Stimulated activated CD4-positive, alpha-beta T cell treated with anti-CD3 and anti-CD28 coated beads, Interleukin-4, amount 100 ng/mL, for 4 hours (primary cell): ENCODE data around the gene DAZAP2.
"Not testable (repeated sequence)": the region's sequence is repeated elsewhere in the genome, so short reads cannot be mapped to it uniquely, and the experiment has no call there.

Experiments
- DNase-seq, 2 experiments: peaks; one replicate each; pipeline ENCODE4 v3.0.0-alpha.2; 2020

Gene DAZAP2

DNA sequence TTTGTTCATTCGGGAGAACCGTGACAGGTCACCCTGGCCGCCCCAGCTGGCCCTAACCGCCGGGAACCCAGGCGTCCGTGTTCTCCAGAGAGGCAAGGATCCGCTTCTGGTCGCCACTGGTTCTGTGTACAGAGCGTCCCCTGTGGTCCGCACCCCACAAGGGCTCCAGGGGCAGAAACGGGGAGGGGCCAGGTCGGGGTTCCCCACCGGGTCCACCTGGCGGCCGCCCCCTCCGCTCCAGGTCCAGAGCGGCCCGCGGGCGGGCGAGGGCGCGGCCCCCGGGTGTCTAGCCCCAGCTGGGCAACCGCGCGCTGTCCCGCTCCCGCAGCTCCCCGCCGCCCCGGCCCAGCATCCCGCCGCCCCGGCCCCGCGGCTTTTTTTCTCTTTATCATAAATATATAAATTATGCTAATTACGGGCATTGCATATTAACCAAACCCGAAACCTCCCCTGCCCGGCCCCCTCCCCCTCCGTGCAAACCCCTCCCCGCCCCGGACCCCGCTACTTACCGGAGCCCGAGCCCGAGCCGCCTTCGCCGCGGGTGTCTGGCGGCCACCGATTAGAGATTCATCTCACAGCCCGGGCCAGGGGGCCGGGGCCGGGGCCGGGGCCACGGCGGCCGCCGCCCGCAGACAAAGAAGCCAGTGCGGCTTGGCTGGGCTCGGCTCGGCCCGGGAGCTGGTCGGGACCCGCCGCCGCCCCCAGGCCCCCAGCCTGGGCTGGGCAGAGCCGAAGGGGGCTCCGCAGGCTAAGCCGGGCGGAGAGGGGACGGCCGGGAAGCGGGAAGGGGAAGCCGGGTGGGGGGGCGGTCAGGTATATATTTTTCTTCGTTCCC, 21.3 kb upstream of the DAZAP2 start:
- peak; percentile 32 to 47 for DNase-seq

DNA sequence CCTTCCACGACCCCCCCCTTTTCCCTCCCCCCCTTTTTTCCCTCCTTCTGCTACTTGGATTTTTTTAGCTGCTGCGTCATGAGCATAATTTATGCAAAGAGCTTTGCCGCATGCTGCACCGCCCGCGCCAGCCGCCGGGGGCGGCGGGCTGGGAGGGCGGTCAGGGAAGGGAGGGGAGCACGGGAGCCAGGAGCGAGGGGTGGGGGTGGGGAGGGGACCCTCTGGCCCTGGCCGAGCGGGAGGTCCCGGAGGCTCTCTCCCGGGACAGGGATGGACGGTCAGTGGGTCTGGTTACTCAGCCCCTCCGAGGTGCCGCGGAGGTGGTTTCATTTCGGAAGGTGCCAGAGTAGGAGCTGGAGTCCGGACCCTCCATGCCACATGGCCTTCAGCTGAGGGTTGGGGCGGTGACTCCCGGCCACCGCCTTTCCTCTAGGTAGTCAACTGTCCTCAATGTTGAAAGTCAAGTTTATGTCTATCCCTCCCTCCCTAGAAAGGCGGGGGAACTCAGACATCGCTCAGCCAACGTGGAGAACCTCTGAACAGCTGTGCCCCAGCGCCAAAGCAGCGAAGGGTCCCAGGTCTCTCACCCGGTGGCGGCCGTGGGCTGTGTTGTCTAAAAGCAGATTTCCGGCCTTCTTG, 20.5 kb upstream of the DAZAP2 start, which contains the start of gene POU6F1:
TSS of gene POU6F1 (minus strand) at position 95 of the 639 bp plus-strand sequence. CDS start 11,226 bp downstream, outside the sequence.
- peak; percentile 60 to 72 for DNase-seq

DNA sequence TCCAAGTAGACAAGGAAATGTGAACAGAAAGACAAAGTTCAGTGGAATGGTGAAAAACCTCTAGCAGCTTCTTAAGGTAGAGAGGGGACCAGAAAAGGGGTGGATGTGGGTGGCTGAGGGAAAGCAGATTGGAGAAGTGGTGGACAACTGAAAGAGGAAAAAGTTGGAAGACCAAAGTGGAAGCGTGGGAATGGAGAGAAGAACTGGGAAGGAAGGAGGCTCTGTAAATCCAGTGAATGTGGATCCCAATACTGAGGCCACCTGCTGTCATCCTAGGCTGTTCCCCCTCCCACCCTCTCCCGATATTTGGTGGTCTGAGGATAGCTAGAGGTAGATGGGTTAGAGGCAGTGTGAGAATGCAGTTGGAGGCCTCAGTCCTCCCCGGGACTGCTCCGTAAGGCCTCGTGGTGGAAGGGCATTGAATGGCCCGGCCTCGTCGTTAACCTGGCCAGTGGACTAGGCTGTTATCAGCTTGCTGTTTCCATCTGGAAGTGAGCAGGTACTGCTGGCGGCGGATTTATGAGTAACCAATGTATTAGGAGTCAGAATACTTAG, 19.9 kb upstream of the DAZAP2 start:
- DNase-seq = no peak

DNA sequence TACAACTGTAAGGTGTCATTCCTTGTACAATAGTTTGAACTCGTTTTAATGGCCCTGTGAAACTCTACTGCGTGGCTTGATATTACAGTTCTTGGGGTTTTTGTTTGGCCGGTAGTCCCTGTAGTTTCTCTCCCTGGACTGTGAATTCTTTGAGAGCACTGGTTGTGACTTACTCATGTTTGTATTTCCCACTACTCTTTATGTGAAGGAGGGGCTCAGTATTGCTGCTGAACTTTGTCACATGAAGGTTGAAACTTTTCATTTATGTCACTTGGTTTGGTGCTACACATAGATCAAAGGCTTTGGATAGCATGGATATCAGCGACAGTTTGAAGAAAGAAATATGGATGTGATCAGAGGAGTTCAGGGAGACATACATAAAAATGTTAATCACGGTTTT, 19.3 kb upstream of the DAZAP2 start:
- DNase-seq = no peak

DNA sequence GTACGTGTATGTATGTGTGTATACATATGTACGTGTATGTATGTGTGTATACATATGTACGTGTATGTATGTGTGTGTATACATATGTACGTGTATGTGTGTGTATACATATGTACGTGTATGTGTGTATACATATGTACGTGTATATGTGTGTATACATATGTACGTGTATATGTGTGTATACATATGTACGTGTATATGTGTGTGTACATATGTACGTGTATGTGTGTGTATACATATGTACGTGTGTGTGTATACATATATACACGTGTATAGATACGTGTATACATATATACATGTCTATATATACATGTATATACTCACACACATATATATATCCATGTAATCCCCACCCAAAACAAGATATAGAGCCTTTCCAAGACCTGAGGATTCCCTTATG, 18.8 kb upstream of the DAZAP2 start:
- DNase-seq = not testable (repeated sequence)

DNA sequence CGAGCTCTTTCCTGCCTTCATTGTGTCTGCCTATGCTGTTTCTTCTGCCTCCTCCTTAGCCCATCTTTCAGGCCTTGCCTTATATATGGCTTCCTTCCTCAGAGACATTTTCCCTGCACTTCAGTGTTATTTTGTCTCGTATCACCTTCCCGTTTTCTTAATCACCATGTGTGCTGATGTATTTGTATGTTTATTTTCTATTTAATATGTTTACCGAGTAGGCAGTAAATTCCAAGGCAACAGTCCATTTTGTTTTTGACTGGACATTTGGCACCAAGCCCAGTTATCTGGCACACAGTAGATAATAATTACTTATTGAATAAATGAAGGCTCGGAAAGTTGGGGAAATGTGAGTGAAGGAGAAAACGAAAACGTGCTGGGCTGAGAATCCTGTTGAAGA, 16.2 kb upstream of the DAZAP2 start:
- DNase-seq = no peak

DNA sequence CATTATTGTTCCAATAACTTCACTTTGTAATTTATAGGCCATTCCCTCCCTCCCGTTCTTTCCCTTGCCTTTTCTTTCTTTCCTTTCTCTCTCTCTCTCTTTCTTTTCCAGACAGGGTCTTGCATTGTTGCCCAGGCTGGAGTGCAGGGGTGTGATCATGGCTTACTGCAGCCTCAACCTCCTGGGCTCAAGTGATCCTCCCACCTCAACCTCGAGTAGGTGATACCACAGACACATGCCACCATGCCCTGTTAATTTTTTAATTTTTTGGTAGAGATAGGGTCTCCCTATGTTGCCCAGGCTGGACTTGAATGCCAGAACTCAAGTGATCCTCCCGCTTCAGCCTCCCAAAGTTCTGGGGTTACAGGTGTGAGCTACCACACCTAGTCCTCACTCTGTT, 14.0 kb upstream of the DAZAP2 start:
- DNase-seq = no peak

DNA sequence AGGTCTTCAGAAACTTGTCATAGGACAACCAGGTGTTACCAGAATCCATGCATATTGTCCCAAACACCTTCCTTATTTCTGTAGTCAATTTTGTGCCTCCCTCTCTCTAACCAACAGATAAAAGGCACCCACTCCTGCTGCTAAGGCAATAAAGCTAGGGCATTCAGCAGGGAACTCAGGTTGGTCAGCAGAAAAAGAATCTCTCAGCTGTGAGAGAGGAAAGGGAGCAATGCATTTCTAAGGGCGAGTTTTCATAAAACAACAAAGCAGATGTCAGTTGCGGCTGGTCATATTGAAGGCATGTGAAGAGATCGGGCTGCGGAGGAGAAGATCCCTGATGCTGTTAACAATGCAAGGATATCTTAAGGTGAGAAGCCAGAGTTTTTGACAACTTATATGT, 13.4 kb upstream of the DAZAP2 start:
- no peak for DNase-seq

DNA sequence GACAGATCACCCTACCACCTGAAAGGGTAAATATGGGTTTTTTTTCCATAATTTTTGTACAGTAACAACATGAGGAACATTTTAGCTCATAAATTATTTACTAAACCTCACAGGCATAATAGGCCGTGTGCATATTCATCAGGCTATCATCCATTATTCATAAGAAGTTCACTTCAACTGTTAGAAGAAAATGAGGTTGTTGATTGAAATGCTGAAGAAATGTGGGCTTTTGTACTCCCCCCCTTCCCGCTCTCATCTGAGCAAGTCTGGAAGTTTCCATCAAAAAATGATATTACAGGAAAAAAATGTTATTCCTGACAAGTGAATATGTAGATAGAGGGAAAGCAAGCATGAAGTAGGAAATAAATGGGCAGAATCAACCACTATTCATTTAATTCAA, 12.9 kb upstream of the DAZAP2 start:
- no peak for DNase-seq

DNA sequence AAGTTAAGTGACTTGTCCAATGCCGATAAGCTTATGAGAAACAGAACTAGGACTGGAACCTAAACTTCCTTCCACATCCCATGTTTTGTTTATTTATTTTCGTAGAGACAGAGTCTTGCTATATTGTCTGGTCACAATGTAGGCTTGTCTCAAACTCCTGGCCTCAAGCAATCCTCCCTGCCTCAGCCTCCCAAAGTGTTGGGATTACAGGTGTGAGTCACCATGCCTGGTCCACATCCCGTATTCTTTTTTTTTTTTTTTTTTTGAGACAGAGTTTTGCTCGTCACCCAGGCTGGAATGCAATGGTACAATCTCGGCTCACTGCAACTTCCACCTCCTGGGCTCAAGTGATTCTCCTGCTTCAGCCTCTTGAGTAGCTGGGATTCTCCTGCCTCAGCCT, 11.5 kb upstream of the DAZAP2 start:
- not testable (repeated sequence) for DNase-seq

DNA sequence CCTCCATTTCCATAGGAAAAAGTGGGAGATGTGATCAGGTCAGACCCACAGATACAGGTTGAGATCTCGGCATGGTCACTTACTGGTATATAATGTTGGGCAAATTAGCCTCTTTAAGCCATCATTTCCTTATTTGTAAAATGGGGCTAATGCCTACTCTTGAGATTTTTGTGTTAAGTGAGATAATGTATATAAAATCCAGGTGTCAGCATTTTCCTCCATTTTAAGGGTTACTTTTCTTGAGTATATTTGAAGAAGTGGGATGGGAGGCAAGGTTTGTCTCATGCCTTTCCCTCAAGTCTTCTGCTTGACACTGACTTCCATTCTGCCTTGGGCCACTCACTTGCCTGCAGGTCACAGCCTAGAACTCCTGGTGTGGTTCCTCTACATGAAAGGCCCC, 10.7 kb upstream of the DAZAP2 start:
- no peak for DNase-seq

DNA sequence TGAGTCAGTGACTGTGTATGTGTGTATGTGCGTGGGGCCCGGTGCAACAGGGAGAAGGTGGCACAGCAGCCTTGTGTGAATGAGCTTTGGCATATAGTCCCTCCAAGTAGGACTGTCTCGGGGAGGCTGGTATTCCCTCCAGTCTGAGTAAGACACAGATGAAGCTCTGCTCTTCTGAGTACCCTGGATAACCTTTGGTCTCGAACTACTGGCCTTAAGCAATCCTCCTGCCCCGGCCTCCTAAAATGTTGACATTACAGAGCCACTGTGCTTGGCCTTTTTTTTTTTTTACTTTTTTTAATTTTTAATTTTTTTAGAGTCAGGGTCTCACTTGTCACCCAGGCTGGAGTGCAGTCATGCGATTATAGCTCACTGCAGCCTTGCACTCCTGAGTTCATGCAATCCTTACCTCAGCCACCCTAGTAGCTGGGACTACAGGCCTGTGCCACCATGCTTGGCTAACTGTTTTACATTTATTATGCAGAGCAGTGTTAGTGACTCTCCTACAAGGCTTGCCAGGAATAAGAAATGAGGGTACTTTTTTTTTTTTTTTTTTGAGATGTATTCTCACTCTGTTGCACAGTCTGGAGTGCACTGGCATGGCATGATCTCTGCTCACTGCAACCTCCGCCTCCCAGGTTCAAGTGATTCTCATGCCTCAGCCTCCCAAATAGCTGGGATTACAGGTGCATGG, 9.4 kb upstream of the DAZAP2 start:
- no peak for DNase-seq

DNA sequence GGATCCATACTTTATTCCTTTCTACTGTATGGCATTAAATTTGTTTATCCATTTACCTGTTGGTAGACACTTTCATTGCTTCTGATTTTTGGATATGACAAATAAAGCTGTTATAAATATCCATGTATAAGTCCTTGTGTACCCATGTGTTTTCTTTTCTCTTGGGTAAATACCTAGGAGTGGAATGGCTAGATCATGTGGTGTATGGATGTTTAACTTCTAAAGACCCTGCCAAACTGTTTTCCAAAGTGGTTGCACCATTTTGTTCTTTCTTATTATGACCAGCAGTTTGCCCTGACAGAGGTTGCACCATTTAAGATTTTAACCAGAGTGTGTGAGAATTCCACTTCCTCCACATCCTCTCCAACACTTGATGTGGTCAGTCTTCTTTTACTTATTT, 6.0 kb upstream of the DAZAP2 start:
- no peak for DNase-seq

DNA sequence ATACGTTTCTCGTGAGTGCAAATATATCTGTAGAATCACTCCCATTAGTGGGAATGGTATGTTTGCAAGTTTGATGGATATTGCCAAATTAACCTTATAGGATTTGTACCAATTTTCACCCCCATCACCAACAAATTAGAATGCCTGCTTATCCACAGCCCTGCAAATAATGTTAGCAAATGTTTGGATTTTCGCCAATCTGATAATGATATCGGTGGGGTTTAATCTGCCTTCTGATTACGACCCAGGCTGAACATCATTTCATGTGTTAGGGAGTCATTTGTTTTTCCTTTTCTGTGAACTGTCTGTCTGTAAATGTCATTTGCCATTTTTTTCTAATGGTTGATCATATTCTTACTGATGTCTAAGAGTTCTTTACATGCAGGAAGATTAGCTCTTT, 4.1 kb upstream of the DAZAP2 start:
- DNase-seq = no peak

DNA sequence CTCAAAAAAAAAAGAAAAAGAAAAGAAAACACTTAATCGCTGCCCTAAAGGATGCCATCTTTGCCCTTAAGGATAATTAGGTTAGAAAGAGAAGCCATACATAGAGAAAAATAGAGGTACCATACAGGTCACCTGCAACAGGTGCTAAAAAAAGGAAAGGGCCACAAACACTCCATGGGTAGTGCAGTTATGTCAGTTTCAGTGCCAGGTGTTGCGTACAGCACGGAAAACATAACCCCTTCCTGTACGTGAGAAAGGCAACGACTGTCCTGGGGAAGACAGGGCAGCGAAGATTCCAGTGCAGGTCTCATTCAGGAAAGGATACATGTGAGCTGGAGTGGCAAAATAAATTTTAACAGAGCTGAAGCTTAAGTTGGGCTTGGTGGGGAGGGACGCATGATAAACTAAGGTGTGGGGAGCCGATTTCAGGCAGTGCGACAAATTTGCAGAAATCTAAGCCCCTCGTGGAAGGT, 553 bp upstream of the DAZAP2 start:
- DNase-seq = no peak

DNA sequence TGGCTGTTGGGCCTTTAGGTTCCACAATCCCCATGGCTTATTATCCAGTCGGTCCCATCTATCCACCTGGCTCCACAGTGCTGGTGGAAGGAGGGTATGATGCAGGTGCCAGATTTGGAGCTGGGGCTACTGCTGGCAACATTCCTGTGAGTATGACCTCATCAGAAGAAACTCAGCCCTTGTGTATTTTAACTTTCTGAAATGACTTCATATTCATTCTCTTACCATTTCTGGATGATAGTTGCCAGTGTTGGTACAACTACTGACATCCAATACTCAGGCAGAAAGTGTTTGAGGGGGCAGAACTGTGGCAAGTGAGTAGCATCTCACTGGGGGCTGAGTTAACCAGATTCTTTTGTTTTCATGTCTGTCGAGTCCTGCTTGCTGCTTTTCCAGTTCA, 2.3 kb downstream of the DAZAP2 start:
- DNase-seq = no peak

DNA sequence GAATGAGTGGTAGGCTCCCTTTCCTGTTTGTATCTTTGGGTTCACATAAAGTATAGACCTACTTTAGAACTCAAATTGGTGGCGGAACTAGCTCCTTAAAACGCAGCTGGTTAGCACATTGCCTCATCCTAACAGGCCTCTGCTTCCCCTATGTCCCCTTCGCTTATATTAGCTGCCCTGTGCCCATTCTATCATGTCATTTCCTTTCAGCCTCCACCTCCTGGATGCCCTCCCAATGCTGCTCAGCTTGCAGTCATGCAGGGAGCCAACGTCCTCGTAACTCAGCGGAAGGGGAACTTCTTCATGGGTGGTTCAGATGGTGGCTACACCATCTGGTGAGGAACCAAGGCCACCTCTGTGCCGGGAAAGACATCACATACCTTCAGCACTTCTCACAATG, 3.5 kb downstream of the DAZAP2 start:
- DNase-seq = no peak

DNA sequence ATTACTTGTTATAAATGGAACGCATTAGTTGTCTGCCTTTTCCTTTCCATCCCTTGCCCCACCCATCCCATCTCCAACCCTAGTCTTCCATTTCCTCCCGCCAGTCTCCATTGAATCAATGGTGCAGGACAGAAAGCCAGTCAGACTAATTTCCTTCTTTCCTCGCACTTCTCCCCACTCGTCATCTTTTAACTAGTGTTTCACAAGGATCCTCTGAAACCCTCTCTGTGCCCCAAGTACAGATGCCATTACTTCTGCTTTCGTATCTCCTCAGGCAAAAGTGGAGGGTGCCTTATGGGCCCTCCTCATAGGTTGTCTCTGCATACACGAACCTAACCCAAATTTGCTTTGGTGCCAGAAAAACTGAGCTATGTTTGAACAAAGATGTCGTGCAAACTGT, 4.2 kb downstream of the DAZAP2 start:
- DNase-seq = no peak

DNA sequence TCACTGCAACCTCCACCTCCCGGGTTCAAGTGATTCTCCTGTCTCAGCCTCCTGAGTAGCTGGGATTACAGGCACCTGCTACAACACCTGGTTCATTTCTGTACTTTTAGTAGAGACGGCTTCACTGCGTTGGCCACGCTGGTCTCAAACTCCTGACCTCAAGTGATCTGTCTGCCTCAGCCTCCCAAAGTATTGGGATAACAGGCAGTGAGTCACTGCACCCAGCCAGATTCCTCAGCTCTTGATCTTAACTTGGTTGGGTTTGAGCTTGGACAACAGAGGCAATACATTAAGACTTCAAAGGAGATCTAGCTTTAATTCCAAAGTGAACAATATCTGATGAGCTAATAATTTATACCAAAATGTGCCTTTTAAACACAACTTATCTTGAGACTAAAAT, 5.6 kb downstream of the DAZAP2 start:
- DNase-seq = no peak

DNA sequence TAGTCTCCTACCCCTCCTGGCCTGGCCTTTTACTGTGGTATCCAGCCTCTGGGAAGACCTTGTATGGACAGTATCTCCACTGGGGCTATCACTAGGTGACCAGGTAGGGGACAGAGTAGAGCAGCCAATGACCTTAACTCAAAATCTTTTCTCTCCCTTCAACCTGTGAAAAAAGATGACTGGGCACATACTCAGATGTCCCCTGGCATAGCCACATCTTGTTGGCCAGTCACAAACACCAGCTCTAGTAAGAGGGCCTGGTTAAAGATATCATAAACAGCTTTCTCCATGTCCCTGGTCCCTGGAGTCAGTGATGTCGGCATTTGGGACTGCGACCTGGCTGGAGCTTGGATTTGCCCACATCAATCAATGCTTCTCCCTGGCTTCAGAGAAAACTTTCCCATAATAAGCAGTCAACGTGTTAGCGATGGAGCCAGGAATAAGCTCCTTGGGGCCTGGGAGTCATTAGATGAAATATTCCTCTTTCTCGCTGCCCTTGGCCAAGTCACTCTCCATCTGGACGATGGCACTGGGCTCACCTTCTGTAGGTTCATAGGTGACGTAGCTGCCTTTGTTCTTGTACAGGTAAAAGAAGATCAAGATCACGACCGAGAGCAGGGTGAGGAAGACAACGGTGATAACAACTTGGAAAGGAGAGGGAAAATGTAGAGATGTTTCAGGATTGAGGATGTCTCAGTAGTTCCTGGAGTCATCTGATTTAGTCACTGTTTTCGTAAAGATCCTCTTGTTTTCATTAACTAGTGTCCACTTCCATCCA, 7.0 kb downstream of the DAZAP2 start:
- no peak for DNase-seq

DNA sequence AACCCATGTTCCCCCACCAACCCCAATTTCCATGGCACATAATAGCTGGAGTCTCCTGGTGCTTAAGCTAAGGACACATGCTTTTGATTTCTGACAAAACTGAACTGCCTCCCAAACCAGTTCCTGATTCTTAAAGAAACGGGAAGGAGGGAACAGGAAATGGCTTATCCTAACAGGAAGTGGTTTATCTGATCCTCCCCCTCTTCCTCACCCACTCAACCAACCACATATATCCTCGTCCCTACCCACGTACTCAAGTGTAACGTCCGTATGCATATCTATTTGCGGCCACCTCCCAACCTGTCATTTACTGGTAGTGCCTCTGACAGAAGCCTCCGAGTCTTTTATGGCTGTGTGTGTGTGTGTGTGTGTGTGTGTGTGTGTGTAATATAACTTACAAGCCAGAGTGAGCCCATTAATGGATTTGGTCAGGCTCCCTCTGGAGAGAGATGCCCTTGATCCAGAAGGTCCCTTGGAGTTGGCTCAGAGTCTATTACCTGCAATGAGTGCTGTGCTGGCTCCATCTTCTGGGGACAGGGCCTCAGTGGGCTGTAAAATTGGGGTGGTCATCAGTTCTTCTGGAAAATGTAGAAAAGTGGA, 7.7 kb downstream of the DAZAP2 start:
- peak in 1 of 2 experiments; percentile 46 for DNase-seq

DNA sequence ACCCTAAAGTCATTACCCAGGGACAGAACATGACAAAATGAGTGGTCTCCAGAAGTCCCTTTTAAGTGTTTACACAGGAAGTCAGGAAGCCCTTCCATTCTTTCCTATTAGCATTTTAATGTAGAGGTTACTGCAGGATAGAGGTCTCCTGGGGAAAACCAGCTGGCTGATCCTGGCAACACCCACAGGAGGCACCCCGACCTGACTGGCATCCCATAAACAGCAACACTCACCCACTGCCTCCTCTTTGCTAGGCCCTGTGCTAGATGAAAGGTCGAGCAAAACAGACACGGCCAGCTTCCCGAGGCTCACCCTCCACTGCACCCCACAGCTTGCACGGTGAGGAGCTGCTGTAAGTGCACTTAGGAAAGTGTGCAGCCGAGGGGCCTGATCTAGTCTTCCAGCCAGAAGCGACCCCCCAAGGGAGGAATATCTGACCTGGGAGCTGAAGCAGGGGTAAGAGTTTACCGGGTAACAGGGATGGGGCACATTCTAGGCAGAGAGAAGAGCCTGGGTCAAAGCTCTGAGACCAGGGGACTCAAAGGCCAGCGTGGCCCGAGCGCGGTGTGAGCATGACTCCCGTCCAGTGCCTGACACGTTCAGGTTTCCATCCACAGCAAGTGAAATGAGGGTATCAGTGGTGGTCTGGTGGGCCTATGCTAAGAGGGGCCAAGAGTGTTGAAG, 9.0 kb downstream of the DAZAP2 start:
- no peak for DNase-seq
